ENCODE data around the gene CRB1.

CRB1 gene

GRCh38 chr1:197250616-197251015 is 17.4 kb upstream of the CRB1 start:
- TF ChIP-seq Cebpa-rat (IDR thresholded peaks at IDR 0.05) = no peak
- Histone ChIP-seq H4K20me1 (no peaks in the 10 kb centered on the region), H3K27me3 (no peaks in the 10 kb centered on the region), H3K4me2 (no peak overlapping the region), H3K4me3 (no peak overlapping the region), H3K4me1 (0 out of 2 replicates have a peak, but pooled peaks cover 10% of the 10 kb centered on the region), H3K36me3 (no peaks in the 10 kb centered on the region), H3K9ac (no peak overlapping the region), H3K9me3 (no peaks in the 10 kb centered on the region), H3K27ac (no peak overlapping the region)

GRCh38 chr1:197252973-197253372 is 15.1 kb upstream of the CRB1 start:
- Histone ChIP-seq H3K9me3 (no peaks in the 10 kb centered on the region), H3K27ac (no peak overlapping the region), H3K4me2 (no peak overlapping the region), H3K4me1 (no peaks in the 10 kb centered on the region), H3K36me3 (no peaks in the 10 kb centered on the region), H3K9ac (no peak overlapping the region), H3K4me3 (no peak overlapping the region), H3K27me3 (no peaks in the 10 kb centered on the region), H4K20me1 (no peaks in the 10 kb centered on the region)
- TF ChIP-seq Cebpa-rat (IDR thresholded peaks at IDR 0.05) = no peak

DNA sequence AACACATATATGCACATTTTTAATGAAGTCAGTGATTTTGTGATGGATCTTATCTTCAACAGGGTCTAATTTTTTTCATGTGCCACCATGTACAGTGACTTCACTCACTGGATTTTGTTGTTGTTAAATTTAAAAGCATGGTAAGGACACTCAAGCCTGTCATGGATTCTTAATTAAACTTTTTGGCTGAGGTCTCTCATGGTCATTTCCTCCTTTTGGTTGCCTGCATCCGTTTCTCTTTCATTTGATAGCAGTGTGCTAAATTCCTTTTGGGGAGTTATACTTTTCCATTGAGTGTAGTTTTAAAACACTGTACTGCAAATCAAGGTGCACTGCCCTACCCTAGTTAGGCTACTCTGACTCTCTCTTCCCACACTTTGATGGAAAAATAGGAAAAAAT is 13.2 kb upstream of the CRB1 start:
- H4K20me1 ChIP-seq = no peaks in the 10 kb centered on the region
- H3K36me3 ChIP-seq = no peaks in the 10 kb centered on the region
- no peak for TF ChIP-seq Cebpa-rat (IDR thresholded peaks at IDR 0.05)
- no peak overlapping the region for H3K4me3 ChIP-seq
- no peaks in the 10 kb centered on the region for H3K27me3 ChIP-seq
- H3K9me3 ChIP-seq = no peaks in the 10 kb centered on the region
- H3K4me1 ChIP-seq = no peaks in the 10 kb centered on the region
- no peak overlapping the region for H3K4me2 ChIP-seq
- no peak overlapping the region for H3K27ac ChIP-seq
- H3K9ac ChIP-seq = no peak overlapping the region

DNA sequence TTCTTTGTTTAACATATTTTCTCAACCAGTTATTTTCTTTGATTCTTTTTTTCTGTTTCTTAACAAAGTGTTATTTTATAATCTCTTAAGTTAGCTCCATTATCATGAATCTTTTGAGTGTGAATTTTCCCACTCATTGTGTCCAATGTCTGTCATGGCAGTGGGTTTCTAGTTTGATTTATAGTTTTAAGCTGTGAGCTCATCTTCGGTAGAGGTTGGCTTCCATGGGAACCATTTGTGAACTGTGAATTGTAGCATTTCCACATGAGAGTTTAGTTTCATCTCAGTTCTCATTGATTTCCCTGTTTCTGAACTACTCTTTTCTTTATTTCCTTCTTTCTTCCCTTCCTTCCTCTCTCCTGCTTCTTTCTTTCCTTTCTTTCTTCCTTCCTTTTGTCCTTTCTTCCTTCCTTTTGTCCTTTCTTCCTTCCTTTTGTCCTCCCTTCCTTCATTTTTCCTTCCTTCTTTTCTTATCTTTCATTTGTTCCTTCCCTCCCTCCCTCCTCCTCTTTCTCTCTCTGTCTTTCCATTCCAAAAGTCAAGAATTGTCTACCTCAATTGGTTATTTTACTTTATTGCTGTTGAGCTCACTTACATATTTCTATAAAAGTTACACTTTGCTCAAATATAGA is 3.0 kb upstream of the CRB1 start:
- H3K36me3 ChIP-seq = no peaks in the 10 kb centered on the region
- H3K27me3 ChIP-seq = no peaks in the 10 kb centered on the region
- H3K4me2 ChIP-seq = no peak overlapping the region
- H3K9me3 ChIP-seq = no peaks in the 10 kb centered on the region
- no peak for TF ChIP-seq Cebpa-rat (IDR thresholded peaks at IDR 0.05)
- H3K4me3 ChIP-seq = no peak overlapping the region
- H4K20me1 ChIP-seq = no peaks in the 10 kb centered on the region
- H3K4me1 ChIP-seq = no peaks in the 10 kb centered on the region
- H3K27ac ChIP-seq = no peak overlapping the region
- H3K9ac ChIP-seq = no peak overlapping the region

GRCh38 chr1:197269053-197269452 is 1.0 kb downstream of the CRB1 start:
- no peak for TF ChIP-seq Cebpa-rat (IDR thresholded peaks at IDR 0.05)
- Histone ChIP-seq H3K9me3 (no peaks in the 10 kb centered on the region), H3K4me2 (no peak overlapping the region)

GRCh38 chr1:197272791-197273190 is 4.7 kb downstream of the CRB1 start:
- H3K27ac ChIP-seq = no peak overlapping the region
- TF ChIP-seq Cebpa-rat (IDR thresholded peaks at IDR 0.05) = no peak
- no peak overlapping the region for H3K4me3 ChIP-seq
- no peaks in the 10 kb centered on the region for H3K27me3 ChIP-seq
- H3K4me1 ChIP-seq = no peaks in the 10 kb centered on the region
- H3K4me2 ChIP-seq = no peak overlapping the region
- H3K9me3 ChIP-seq = no peaks in the 10 kb centered on the region
- H4K20me1 ChIP-seq = no peaks in the 10 kb centered on the region
- no peak overlapping the region for H3K9ac ChIP-seq
- H3K36me3 ChIP-seq = no peaks in the 10 kb centered on the region

More at GRCh38 chr1:197269053-197269452, 1.0 kb downstream of the CRB1 start:
- no peak overlapping the region for H3K4me3 ChIP-seq
- H3K27me3 ChIP-seq = no peaks in the 10 kb centered on the region
- H3K4me1 ChIP-seq = no peaks in the 10 kb centered on the region
- H3K36me3 ChIP-seq = no peaks in the 10 kb centered on the region
- no peak overlapping the region for H3K9ac ChIP-seq
- H4K20me1 ChIP-seq = no peaks in the 10 kb centered on the region
- no peak overlapping the region for H3K27ac ChIP-seq

GRCh38 chr1:197277166-197277565 is 9.1 kb downstream of the CRB1 start:
- Histone ChIP-seq H3K4me2 (no peak overlapping the region), H3K4me1 (no peaks in the 10 kb centered on the region), H3K9ac (no peak overlapping the region), H4K20me1 (no peaks in the 10 kb centered on the region), H3K4me3 (no peak overlapping the region), H3K27me3 (no peaks in the 10 kb centered on the region), H3K9me3 (no peaks in the 10 kb centered on the region), H3K36me3 (no peaks in the 10 kb centered on the region), H3K27ac (no peak overlapping the region)
- TF ChIP-seq Cebpa-rat (IDR thresholded peaks at IDR 0.05) = no peak

DNA sequence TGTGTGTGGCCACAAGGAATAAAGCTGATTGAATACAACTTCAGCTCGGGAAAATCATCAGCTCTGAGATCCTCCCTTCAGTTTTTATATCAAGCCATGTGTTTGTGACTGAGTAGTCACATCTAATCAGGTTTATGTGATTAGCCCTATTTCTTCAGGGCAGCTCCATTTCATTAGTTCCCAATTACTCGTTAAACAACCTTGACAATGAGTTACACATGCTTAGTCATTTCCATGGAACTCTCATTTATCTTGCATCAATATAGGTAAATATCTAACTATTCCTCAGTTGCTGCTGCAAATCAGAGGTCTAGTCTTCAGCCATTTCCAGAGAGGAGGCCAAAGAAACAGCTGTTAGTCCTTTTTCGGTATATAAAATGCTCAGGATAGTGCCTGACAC is 16.3 kb downstream of the CRB1 start:
- Histone ChIP-seq H3K9me3 (no peaks in the 10 kb centered on the region), H3K27ac (no peak overlapping the region), H3K4me2 (no peak overlapping the region), H3K4me1 (peaks cover 6% of the 10 kb centered on the region; the same call in 1 of the 2 replicates), H4K20me1 (no peaks in the 10 kb centered on the region), H3K9ac (no peak overlapping the region), H3K4me3 (no peak overlapping the region), H3K36me3 (no peaks in the 10 kb centered on the region), H3K27me3 (no peaks in the 10 kb centered on the region)
- no peak for TF ChIP-seq Cebpa-rat (IDR thresholded peaks at IDR 0.05)

GRCh38 chr1:197284966-197285365 is 16.9 kb downstream of the CRB1 start:
- no peak overlapping the region for H3K27ac ChIP-seq
- H3K4me2 ChIP-seq = no peak overlapping the region
- H4K20me1 ChIP-seq = no peaks in the 10 kb centered on the region
- H3K27me3 ChIP-seq = no peaks in the 10 kb centered on the region
- no peak overlapping the region for H3K9ac ChIP-seq
- peaks cover 6% of the 10 kb centered on the region; the same call in 1 of the 2 replicates for H3K4me1 ChIP-seq
- TF ChIP-seq Cebpa-rat (IDR thresholded peaks at IDR 0.05) = no peak
- H3K36me3 ChIP-seq = no peaks in the 10 kb centered on the region
- no peak overlapping the region for H3K4me3 ChIP-seq
- H3K9me3 ChIP-seq = no peaks in the 10 kb centered on the region

- Histone ChIP-seq H3K9ac (no peak overlapping the region), H3K9me3 (no peaks in the 10 kb centered on the region), H3K4me2 (no peak overlapping the region), H3K4me1 (peaks cover 6% of the 10 kb centered on the region; the same call in 1 of the 2 replicates), H3K4me3 (no peak overlapping the region), H3K36me3 (no peaks in the 10 kb centered on the region), H3K27me3 (no peaks in the 10 kb centered on the region), H3K27ac (no peak overlapping the region), H4K20me1 (no peaks in the 10 kb centered on the region)
- no peak for TF ChIP-seq Cebpa-rat (IDR thresholded peaks at IDR 0.05)
These were observed 17.6 kb downstream of the CRB1 start for GRCh38 chr1:197285526-197286205.

All from BLaER1 (cell line).